HEK293 (cell line): ENCODE measurements around the gene ALOX12B.

Experiments used
- BCL6B ChIP-seq: fragments of 450-650 bp; formaldehyde crosslinking; IDR thresholded peaks from 2 replicates; pipeline ENCODE4 v1.5.1; 2017; ENCODE audit warnings: missing biosample characterization, missing genetic modification characterization
- HOXA7 ChIP-seq: sonication (generic); formaldehyde crosslinking; IDR thresholded peaks from 2 replicates; pipeline ENCODE4 v1.8.1; 2022; ENCODE audit warnings: missing genetic modification reagents, borderline replicate concordance
- KLF8 ChIP-seq: fragments of 450-650 bp; formaldehyde crosslinking; IDR thresholded peaks from 2 replicates; pipeline ENCODE4 v1.5.1; 2016; ENCODE audit warnings: missing biosample characterization, missing genetic modification characterization
- KLF9 ChIP-seq: fragments of 450-650 bp; formaldehyde crosslinking; IDR thresholded peaks from 2 replicates; pipeline ENCODE4 v1.5.1; 2016; ENCODE audit warnings: missing biosample characterization, missing genetic modification characterization, low read depth
- REPIN1 ChIP-seq: fragments of 450-650 bp; formaldehyde crosslinking; IDR thresholded peaks from 2 replicates; pipeline ENCODE4 v1.5.1; 2017; ENCODE audit warnings: missing biosample characterization, missing genetic modification characterization, low read depth
- SALL2 ChIP-seq: fragments of 450-650 bp; formaldehyde crosslinking; IDR thresholded peaks from 2 replicates; pipeline ENCODE4 v1.5.0; 2017; ENCODE audit warnings: missing biosample characterization, mild to moderate bottlenecking, missing genetic modification characterization, borderline replicate concordance
- YY1 ChIP-seq: fragments of 450-650 bp; formaldehyde crosslinking; IDR thresholded peaks from 2 replicates; pipeline ENCODE4 v1.5.1; 2018; ENCODE audit warnings: missing biosample characterization, missing genetic modification characterization
- ZBTB1 ChIP-seq: fragments of 450-650 bp; formaldehyde crosslinking; IDR thresholded peaks from 2 replicates; pipeline ENCODE4 v1.5.1; 2016; ENCODE audit warnings: missing biosample characterization, missing genetic modification characterization
- ZBTB11 ChIP-seq: fragments of 450-650 bp; formaldehyde crosslinking; conservative IDR thresholded peaks from 2 replicates; pipeline ENCODE4 v1.5.1; 2016; ENCODE audit warnings: low read depth, missing biosample characterization, missing genetic modification characterization
- ZFP37 ChIP-seq: fragments of 450-650 bp; formaldehyde crosslinking; IDR thresholded peaks from 2 replicates; pipeline ENCODE4 v1.5.1; 2016; ENCODE audit warnings: missing biosample characterization, missing genetic modification characterization
- ZNF2 ChIP-seq: fragments of 450-650 bp; formaldehyde crosslinking; IDR thresholded peaks from 2 replicates; pipeline ENCODE4 v1.5.1; 2016; ENCODE audit warnings: missing biosample characterization, missing genetic modification characterization
- ZNF202 ChIP-seq: fragments of 450-650 bp; formaldehyde crosslinking; IDR thresholded peaks from 2 replicates; pipeline ENCODE4 v1.5.1; 2016; ENCODE audit warnings: missing biosample characterization, missing genetic modification characterization, borderline replicate concordance
- ZNF211 ChIP-seq: fragments of 450-650 bp; formaldehyde crosslinking; IDR thresholded peaks from 2 replicates; pipeline ENCODE4 v1.5.1; 2016; ENCODE audit warnings: low read depth, missing biosample characterization, missing genetic modification characterization
- ZNF221 ChIP-seq: fragments of 450-650 bp; formaldehyde crosslinking; IDR thresholded peaks from 2 replicates; pipeline ENCODE4 v1.5.1; 2017; ENCODE audit warnings: missing biosample characterization, missing genetic modification characterization, borderline replicate concordance
- ZNF266 ChIP-seq: fragments of 450-650 bp; formaldehyde crosslinking; IDR thresholded peaks from 2 replicates; pipeline ENCODE4 v1.5.1; 2016; ENCODE audit warnings: missing biosample characterization, missing genetic modification characterization, low read depth
- ZNF292 ChIP-seq: fragments of 450-650 bp; formaldehyde crosslinking; IDR thresholded peaks from 2 replicates; pipeline ENCODE4 v1.5.1; 2016; ENCODE audit warnings: low read depth, missing biosample characterization, missing genetic modification characterization, borderline replicate concordance
- ZNF311 ChIP-seq: fragments of 450-650 bp; formaldehyde crosslinking; IDR thresholded peaks from 2 replicates; pipeline ENCODE4 v1.5.1; 2017; ENCODE audit warnings: missing biosample characterization, missing genetic modification characterization, borderline replicate concordance
- ZNF416 ChIP-seq: fragments of 450-650 bp; formaldehyde crosslinking; IDR thresholded peaks from 2 replicates; pipeline ENCODE4 v1.5.1; 2016; ENCODE audit warnings: missing biosample characterization, missing genetic modification characterization
- ZNF426 ChIP-seq: fragments of 450-650 bp; formaldehyde crosslinking; IDR thresholded peaks from 2 replicates; pipeline ENCODE4 v1.5.1; 2017; ENCODE audit warnings: missing biosample characterization, missing genetic modification characterization, mild to moderate bottlenecking, inconsistent platforms, moderate library complexity
- ZNF558 ChIP-seq: fragments of 450-650 bp; formaldehyde crosslinking; IDR thresholded peaks from 2 replicates; pipeline ENCODE4 v1.5.1; 2016; ENCODE audit warnings: missing biosample characterization, missing genetic modification characterization
- ZNF560 ChIP-seq: fragments of 450-650 bp; formaldehyde crosslinking; IDR thresholded peaks from 2 replicates; pipeline ENCODE4 v1.5.1; 2017; ENCODE audit warnings: missing biosample characterization, missing genetic modification characterization, borderline replicate concordance
- ZNF610 ChIP-seq: fragments of 450-650 bp; formaldehyde crosslinking; IDR thresholded peaks from 2 replicates; pipeline ENCODE4 v1.5.1; 2016; ENCODE audit warnings: missing biosample characterization, missing genetic modification characterization, borderline replicate concordance
- ZNF624 ChIP-seq: fragments of 450-650 bp; formaldehyde crosslinking; IDR thresholded peaks from 2 replicates; pipeline ENCODE4 v1.5.1; 2017; ENCODE audit warnings: missing biosample characterization, missing genetic modification characterization
- ZNF629 ChIP-seq: fragments of 450-650 bp; formaldehyde crosslinking; IDR thresholded peaks from 2 replicates; pipeline ENCODE4 v1.5.1; 2017; ENCODE audit warnings: missing biosample characterization, missing genetic modification characterization
- ZNF664 ChIP-seq: fragments of 450-650 bp; formaldehyde crosslinking; IDR thresholded peaks from 2 replicates; pipeline ENCODE4 v1.5.1; 2016; ENCODE audit warnings: missing biosample characterization, missing genetic modification characterization
- ZNF791 ChIP-seq: fragments of 450-650 bp; formaldehyde crosslinking; IDR thresholded peaks from 2 replicates; pipeline ENCODE4 v1.5.1; 2016; ENCODE audit warnings: missing biosample characterization, missing genetic modification characterization
- ZXDB ChIP-seq: fragments of 450-650 bp; formaldehyde crosslinking; IDR thresholded peaks from 2 replicates; pipeline ENCODE4 v1.5.1; 2016; ENCODE audit warnings: missing biosample characterization, missing genetic modification characterization
- TF ChIP-seq, protein P1 (sequence below): fragments of 450-650 bp; formaldehyde crosslinking; IDR thresholded peaks from 2 replicates; pipeline ENCODE4 v1.5.1; 2016; ENCODE audit warnings: missing biosample characterization, missing genetic modification characterization
- TF ChIP-seq, protein P2 (sequence below): fragments of 450-650 bp; formaldehyde crosslinking; IDR thresholded peaks from 2 replicates; pipeline ENCODE4 v1.5.1; 2016; ENCODE audit warnings: missing biosample characterization, missing genetic modification characterization

ALOX12B gene

DNA sequence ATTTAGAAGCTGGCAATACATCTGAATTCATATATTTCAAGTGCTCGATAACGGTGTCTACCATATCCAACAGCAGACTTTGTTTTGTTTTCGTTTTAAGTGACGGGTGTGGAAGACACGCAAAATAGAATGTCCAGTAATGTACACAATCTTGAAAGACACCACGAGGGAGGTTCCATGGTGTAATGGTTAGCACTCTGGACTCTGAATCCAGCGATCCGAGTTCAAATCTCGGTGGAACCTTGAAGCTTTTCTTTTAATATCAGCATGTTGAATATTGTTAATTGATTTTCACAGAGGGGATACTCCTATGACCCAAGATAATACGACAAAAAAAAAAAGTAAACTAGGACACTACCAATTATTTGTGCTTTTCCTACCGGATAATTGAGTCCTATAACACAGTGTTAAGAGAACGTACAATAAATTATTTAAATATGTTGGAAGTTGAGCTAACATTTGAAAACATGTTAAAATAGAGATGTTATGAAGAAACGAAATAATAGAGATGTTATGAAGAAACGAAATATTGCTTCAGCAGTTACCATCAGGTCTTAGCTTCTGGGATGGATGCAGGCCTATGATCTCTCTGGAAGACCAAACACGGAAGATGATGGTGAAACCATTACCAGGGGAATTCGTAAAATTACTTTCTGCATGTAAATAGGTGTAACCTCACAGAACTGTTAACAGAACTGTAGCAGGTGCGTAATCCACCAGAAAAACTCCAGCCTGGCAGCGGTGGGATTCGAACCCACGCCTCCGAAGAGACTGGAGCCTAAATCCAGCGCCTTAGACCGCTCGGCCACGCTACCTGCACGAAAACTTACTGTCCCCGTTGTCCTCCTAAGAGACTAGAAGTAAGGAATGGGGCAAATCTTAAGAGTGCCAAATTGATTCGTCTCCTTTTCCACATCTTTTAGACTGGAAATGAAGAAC lies 32.3 kb upstream of the ALOX12B start (continued):
- TF ChIP-seq SALL2 (tag by site-specific recombination), result 0 out of 2 replicates have a peak, but pooled peaks have one; percentile 55
- TF ChIP-seq ZNF211 (tag by site-specific recombination), result no peak
- no peak for TF ChIP-seq ZNF791 (tag by site-specific recombination)
- no peak for TF ChIP-seq ZNF610
- TF ChIP-seq ZNF221, result peak; percentile 87; the same call in 1 of the 2 replicates
- no peak for TF ChIP-seq ZNF426 (tag by site-specific recombination)
- no peak for TF ChIP-seq ZNF266 (tag by site-specific recombination)
- TF ChIP-seq, protein P1, sequence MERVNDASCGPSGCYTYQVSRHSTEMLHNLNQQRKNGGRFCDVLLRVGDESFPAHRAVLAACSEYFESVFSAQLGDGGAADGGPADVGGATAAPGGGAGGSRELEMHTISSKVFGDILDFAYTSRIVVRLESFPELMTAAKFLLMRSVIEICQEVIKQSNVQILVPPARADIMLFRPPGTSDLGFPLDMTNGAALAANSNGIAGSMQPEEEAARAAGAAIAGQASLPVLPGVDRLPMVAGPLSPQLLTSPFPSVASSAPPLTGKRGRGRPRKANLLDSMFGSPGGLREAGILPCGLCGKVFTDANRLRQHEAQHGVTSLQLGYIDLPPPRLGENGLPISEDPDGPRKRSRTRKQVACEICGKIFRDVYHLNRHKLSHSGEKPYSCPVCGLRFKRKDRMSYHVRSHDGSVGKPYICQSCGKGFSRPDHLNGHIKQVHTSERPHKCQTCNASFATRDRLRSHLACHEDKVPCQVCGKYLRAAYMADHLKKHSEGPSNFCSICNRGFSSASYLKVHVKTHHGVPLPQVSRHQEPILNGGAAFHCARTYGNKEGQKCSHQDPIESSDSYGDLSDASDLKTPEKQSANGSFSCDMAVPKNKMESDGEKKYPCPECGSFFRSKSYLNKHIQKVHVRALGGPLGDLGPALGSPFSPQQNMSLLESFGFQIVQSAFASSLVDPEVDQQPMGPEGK (tag by site-specific recombination), result peak; percentile 75
- TF ChIP-seq YY1 (tag by site-specific recombination), result peak; percentile 5; the same call in 1 of the 2 replicates
- no peak for TF ChIP-seq KLF9 (tag by site-specific recombination)
- TF ChIP-seq ZBTB11 (tag by site-specific recombination), result peak; percentile 50; the same call in 1 of the 2 replicates
- no peak for TF ChIP-seq ZNF311 (tag by site-specific recombination)
- no peak for TF ChIP-seq ZNF202 (tag by site-specific recombination)
- peak; percentile 38 for TF ChIP-seq ZNF558 (tag by site-specific recombination)
- no peak for TF ChIP-seq ZNF416 (tag by site-specific recombination)
- TF ChIP-seq HOXA7 (CRISPR knock-in tag), result no peak
- TF ChIP-seq ZNF624 (tag by site-specific recombination), result no peak
- no peak for TF ChIP-seq ZNF560
- 0 out of 2 replicates have a peak, but pooled peaks have one; percentile 16 for TF ChIP-seq ZFP37 (tag by site-specific recombination)
- no peak for TF ChIP-seq REPIN1
- TF ChIP-seq KLF8 (tag by site-specific recombination), result peak; percentile 20; the same call in 1 of the 2 replicates
- no peak for TF ChIP-seq ZNF2
- no peak for TF ChIP-seq BCL6B (tag by site-specific recombination)
- peak; percentile 75 for TF ChIP-seq ZNF629 (tag by site-specific recombination)
- TF ChIP-seq, protein P2, sequence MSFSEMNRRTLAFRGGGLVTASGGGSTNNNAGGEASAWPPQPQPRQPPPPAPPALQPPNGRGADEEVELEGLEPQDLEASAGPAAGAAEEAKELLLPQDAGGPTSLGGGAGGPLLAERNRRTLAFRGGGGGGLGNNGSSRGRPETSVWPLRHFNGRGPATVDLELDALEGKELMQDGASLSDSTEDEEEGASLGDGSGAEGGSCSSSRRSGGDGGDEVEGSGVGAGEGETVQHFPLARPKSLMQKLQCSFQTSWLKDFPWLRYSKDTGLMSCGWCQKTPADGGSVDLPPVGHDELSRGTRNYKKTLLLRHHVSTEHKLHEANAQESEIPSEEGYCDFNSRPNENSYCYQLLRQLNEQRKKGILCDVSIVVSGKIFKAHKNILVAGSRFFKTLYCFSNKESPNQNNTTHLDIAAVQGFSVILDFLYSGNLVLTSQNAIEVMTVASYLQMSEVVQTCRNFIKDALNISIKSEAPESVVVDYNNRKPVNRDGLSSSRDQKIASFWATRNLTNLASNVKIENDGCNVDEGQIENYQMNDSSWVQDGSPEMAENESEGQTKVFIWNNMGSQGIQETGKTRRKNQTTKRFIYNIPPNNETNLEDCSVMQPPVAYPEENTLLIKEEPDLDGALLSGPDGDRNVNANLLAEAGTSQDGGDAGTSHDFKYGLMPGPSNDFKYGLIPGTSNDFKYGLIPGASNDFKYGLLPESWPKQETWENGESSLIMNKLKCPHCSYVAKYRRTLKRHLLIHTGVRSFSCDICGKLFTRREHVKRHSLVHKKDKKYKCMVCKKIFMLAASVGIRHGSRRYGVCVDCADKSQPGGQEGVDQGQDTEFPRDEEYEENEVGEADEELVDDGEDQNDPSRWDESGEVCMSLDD (tag by site-specific recombination), result no peak
- TF ChIP-seq ZNF292 (tag by site-specific recombination), result no peak
- TF ChIP-seq ZBTB1 (tag by site-specific recombination), result no peak
- TF ChIP-seq ZXDB (tag by site-specific recombination), result no peak
- TF ChIP-seq ZNF664 (tag by site-specific recombination), result peak; percentile 77
